ENCODE measurements around the gene C2CD4D. TPM values are rescaled to one million over a fixed set of nuclear protein-coding genes. Genes with fewer than 3 reads are reported as not detected.
A peak's percentile ranks its signal among the peaks of the same experiment; 100 is the strongest.

Gene C2CD4D
- total and polyA plus RNA-seq, 4 experiments from 2014 or later: 1.0 to 3.4 (median 1.5) TPM

- peak overlapping the region; percentile 75 for H3K27ac ChIP-seq (ENCODE audit: low read depth, low read length)
- H3K36me3 ChIP-seq (ENCODE audit: insufficient read depth, low read length): no peaks in the 10 kb centered on the region
- peaks cover 0 to 3% (median 0%) of the 10 kb centered on the region in 8 donors for H3K9me3 Mint-ChIP-seq
- peaks cover 40 to 84% (median 67%) of the 10 kb centered on the region in 4 donors for H3K4me1 Mint-ChIP-seq
- H3K4me3 Mint-ChIP-seq: peak overlapping the region; percentile 73 to 97 (median 93)
- ChIA-PET CTCF (ENCODE audit: partially characterized antibody) (interaction anchor here (1.1 to 5.7 kb wide), 4 partner anchors 10 to 243 kb away, joined by 3 to 69 read pairs (median 20); partner anchors contain the start of gene MRPL9), POLR2A (ENCODE audit: partially characterized antibody) (interaction anchor here (0.7 to 7.5 kb wide), 13 partner anchors 8 to 393 kb away, joined by 3 to 127 read pairs (median 5); partner anchors contain the start of genes RORC, S100A10, TDRKH and THEM4)
- no peaks in the 10 kb centered on the region for H3K27me3 ChIP-seq (ENCODE audit: insufficient read depth, low read length)
- H3K36me3 Mint-ChIP-seq: peaks cover 0 to 7% of the 10 kb centered on the region in 2 donors
- no peaks in the 10 kb centered on the region for H3K27me3 Mint-ChIP-seq
- H3K9me3 ChIP-seq (ENCODE audit: control insufficient read depth in 1 of 2, low read length in 2 of 2): no peaks in the 10 kb centered on the region
- DNase-seq: no peak
- peaks cover 73% of the 10 kb centered on the region for H3K4me1 ChIP-seq (ENCODE audit: insufficient read depth, low read length)
- intact Hi-C loops (cut with micrococcal nuclease): loop anchor here (1.0 to 5.0 kb wide), 7 partner anchors 69 to 381 kb away; partner anchors contain the start of genes MRPL9, POGZ, SNX27 and THEM4
- H3K4me3 ChIP-seq (ENCODE audit: low read length in 2 of 2): peak overlapping the region; percentile 24 to 83
- peak overlapping the region; percentile 87 to 99 (median 97) for H3K27ac Mint-ChIP-seq
Measured at GRCh38 chr1:151837884-151838221, 1.8 kb downstream of the C2CD4D start.

GRCh38 chr1:151837197-151837596 is 2.4 kb downstream of the C2CD4D start:
- POLR2A ChIA-PET (ENCODE audit: partially characterized antibody): interaction anchor here (0.6 to 7.5 kb wide), 15 partner anchors 16 to 1698 kb away, joined by 3 to 127 read pairs (median 4); partner anchors contain the start of genes MRPL9, TDRKH and THEM4
- no peaks in the 10 kb centered on the region for H3K27me3 ChIP-seq (ENCODE audit: insufficient read depth, low read length)
- Mint-ChIP-seq H3K36me3 (peaks cover 0 to 7% of the 10 kb centered on the region in 2 donors), H3K27ac (peak overlapping the region; percentile 87 to 99 (median 97)), H3K4me3 (peak overlapping the region; percentile 73 to 97 (median 93)), H3K9me3 (peaks cover 0 to 3% (median 0%) of the 10 kb centered on the region in 8 donors), H3K27me3 (no peaks in the 10 kb centered on the region), H3K4me1 (peaks cover 44 to 91% (median 72%) of the 10 kb centered on the region in 4 donors)
- H3K9me3 ChIP-seq (ENCODE audit: control insufficient read depth in 1 of 2, low read length in 2 of 2): no peaks in the 10 kb centered on the region
- CTCF ChIA-PET (ENCODE audit: partially characterized antibody): interaction anchor here (0.7 to 5.7 kb wide), 30 partner anchors 9 to 393 kb away, joined by 3 to 69 read pairs (median 6); partner anchors contain the start of genes MRPL9 and TDRKH
- H3K4me1 ChIP-seq (ENCODE audit: insufficient read depth, low read length): peaks cover 80% of the 10 kb centered on the region
- DNase-seq: peak in 4 of 5 donors; percentile 35 to 73 (median 42)
- intact Hi-C loops (cut with micrococcal nuclease): loop anchor here (5.0 kb wide), 5 partner anchors 70 to 380 kb away; partner anchors contain the start of genes POGZ, SNX27 and THEM4
- no peaks in the 10 kb centered on the region for H3K36me3 ChIP-seq (ENCODE audit: insufficient read depth, low read length)
- H3K27ac ChIP-seq (ENCODE audit: low read depth, low read length): peak overlapping the region; percentile 75
- peak overlapping the region; percentile 24 to 83 for H3K4me3 ChIP-seq (ENCODE audit: low read length in 2 of 2)

GRCh38 chr1:151835596-151835995 is 4.0 kb downstream of the C2CD4D start:
- peaks cover 93% of the 10 kb centered on the region for H3K4me1 ChIP-seq (ENCODE audit: insufficient read depth, low read length)
- no peaks in the 10 kb centered on the region for H3K27me3 Mint-ChIP-seq
- intact Hi-C loops (cut with micrococcal nuclease): loop anchor here (5.0 kb wide), 5 partner anchors 72 to 378 kb away; partner anchors contain the start of genes POGZ, SNX27 and THEM4
- no peaks in the 10 kb centered on the region for H3K27me3 ChIP-seq (ENCODE audit: insufficient read depth, low read length)
- peaks cover 0 to 7% of the 10 kb centered on the region in 2 donors for H3K36me3 Mint-ChIP-seq
- no peak overlapping the region for H3K27ac ChIP-seq (ENCODE audit: low read depth, low read length)
- peaks cover 51 to 92% (median 75%) of the 10 kb centered on the region in 4 donors for H3K4me1 Mint-ChIP-seq
- POLR2A ChIA-PET (ENCODE audit: partially characterized antibody): interaction anchor here (0.9 to 12.4 kb wide), 9 partner anchors 15 to 242 kb away, joined by 3 to 233 read pairs (median 8); partner anchors contain the start of genes MRPL9 and TDRKH
- H3K36me3 ChIP-seq (ENCODE audit: insufficient read depth, low read length): no peaks in the 10 kb centered on the region
- CTCF ChIA-PET (ENCODE audit: partially characterized antibody): interaction anchor here (0.6 to 5.7 kb wide), 31 partner anchors 8 to 495 kb away, joined by 3 to 69 read pairs (median 6); partner anchors contain the start of genes MRPL9, TDRKH and TUFT1
- H3K9me3 ChIP-seq (ENCODE audit: control insufficient read depth in 1 of 2, low read length in 2 of 2): no peaks in the 10 kb centered on the region
- H3K9me3 Mint-ChIP-seq: peaks cover 0 to 3% (median 0%) of the 10 kb centered on the region in 8 donors
- H3K4me3 ChIP-seq (ENCODE audit: low read length in 2 of 2): no peak overlapping the region
- DNase-seq: no peak
- peak overlapping the region in 5 of 7 donors; percentile 2 to 97 (median 44) for H3K27ac Mint-ChIP-seq
- peak overlapping the region in 1 of 8 donors; percentile 3 for H3K4me3 Mint-ChIP-seq

GRCh38 chr1:151834239-151834638 is 5.4 kb downstream of the C2CD4D start:
- peak overlapping the region; percentile 37 for H3K27ac ChIP-seq (ENCODE audit: low read depth, low read length)
- CTCF ChIA-PET (ENCODE audit: partially characterized antibody): interaction anchor here (0.5 to 5.7 kb wide), 14 partner anchors 12 to 390 kb away, joined by 3 to 69 read pairs (median 5); partner anchors contain the start of gene MRPL9
- H3K36me3 ChIP-seq (ENCODE audit: insufficient read depth, low read length): no peaks in the 10 kb centered on the region
- Mint-ChIP-seq H3K36me3 (peaks cover 0 to 2% of the 10 kb centered on the region in 2 donors), H3K27ac (peak overlapping the region; percentile 71 to 95 (median 90)), H3K27me3 (no peaks in the 10 kb centered on the region), H3K4me3 (peak overlapping the region in 4 of 8 donors; percentile 73 to 85 (median 82)), H3K4me1 (peaks cover 60 to 92% (median 75%) of the 10 kb centered on the region in 4 donors), H3K9me3 (peaks cover 0 to 5% (median 0%) of the 10 kb centered on the region in 8 donors)
- peaks cover 93% of the 10 kb centered on the region for H3K4me1 ChIP-seq (ENCODE audit: insufficient read depth, low read length)
- intact Hi-C loops (cut with micrococcal nuclease): no loop called here
- POLR2A ChIA-PET (ENCODE audit: partially characterized antibody): interaction anchor here (1.1 to 12.4 kb wide), 4 partner anchors 16 to 71 kb away, joined by 3 to 233 read pairs (median 6); partner anchors contain the start of gene MRPL9
- no peaks in the 10 kb centered on the region for H3K9me3 ChIP-seq (ENCODE audit: control insufficient read depth in 1 of 2, low read length in 2 of 2)
- no peak for DNase-seq
- H3K4me3 ChIP-seq (ENCODE audit: low read length in 2 of 2): no peak overlapping the region
- H3K27me3 ChIP-seq (ENCODE audit: insufficient read depth, low read length): no peaks in the 10 kb centered on the region

GRCh38 chr1:151833172-151833900 is 6.3 kb downstream of the C2CD4D start:
- H3K9me3 Mint-ChIP-seq: peaks cover 0 to 5% (median 0%) of the 10 kb centered on the region in 8 donors
- peaks cover 0 to 2% of the 10 kb centered on the region in 2 donors for H3K36me3 Mint-ChIP-seq
- ChIA-PET CTCF (ENCODE audit: partially characterized antibody) (interaction anchor here (1.0 to 5.7 kb wide), 8 partner anchors 11 to 238 kb away, joined by 3 to 69 read pairs (median 6); partner anchors contain the start of genes MRPL9 and TDRKH), POLR2A (ENCODE audit: partially characterized antibody) (interaction anchor here (0.7 to 12.4 kb wide), 4 partner anchors 16 to 59 kb away, joined by 3 to 233 read pairs (median 6); no protein-coding TSS in a partner anchor)
- Histone ChIP-seq H3K9me3 (ENCODE audit: control insufficient read depth in 1 of 2, low read length in 2 of 2) (no peaks in the 10 kb centered on the region), H3K27ac (ENCODE audit: low read depth, low read length) (peak overlapping the region; percentile 37), H3K4me3 (ENCODE audit: low read length in 2 of 2) (no peak overlapping the region), H3K27me3 (ENCODE audit: insufficient read depth, low read length) (no peaks in the 10 kb centered on the region), H3K4me1 (ENCODE audit: insufficient read depth, low read length) (peaks cover 96% of the 10 kb centered on the region), H3K36me3 (ENCODE audit: insufficient read depth, low read length) (no peaks in the 10 kb centered on the region)
- peak overlapping the region; percentile 73 to 85 (median 78) for H3K4me3 Mint-ChIP-seq
- intact Hi-C loops (cut with micrococcal nuclease): no loop called here
- no peaks in the 10 kb centered on the region for H3K27me3 Mint-ChIP-seq
- no peak for DNase-seq
- H3K27ac Mint-ChIP-seq: peak overlapping the region; percentile 90 to 95 (median 92)
- H3K4me1 Mint-ChIP-seq: peaks cover 64 to 96% (median 81%) of the 10 kb centered on the region in 4 donors

- Mint-ChIP-seq H3K9me3 (peaks cover 0 to 5% (median 0%) of the 10 kb centered on the region in 8 donors), H3K27me3 (no peaks in the 10 kb centered on the region), H3K36me3 (peaks cover 0 to 2% of the 10 kb centered on the region in 2 donors), H3K4me3 (peak overlapping the region; percentile 74 to 87 (median 81)), H3K27ac (peak overlapping the region; percentile 88 to 95 (median 93)), H3K4me1 (peaks cover 67 to 100% (median 85%) of the 10 kb centered on the region in 4 donors)
- no peak for DNase-seq
- Histone ChIP-seq H3K4me1 (ENCODE audit: insufficient read depth, low read length) (peaks cover 100% of the 10 kb centered on the region), H3K36me3 (ENCODE audit: insufficient read depth, low read length) (no peaks in the 10 kb centered on the region), H3K27ac (ENCODE audit: low read depth, low read length) (peak overlapping the region; percentile 34), H3K27me3 (ENCODE audit: insufficient read depth, low read length) (no peaks in the 10 kb centered on the region), H3K4me3 (ENCODE audit: low read length in 2 of 2) (no peak overlapping the region), H3K9me3 (ENCODE audit: control insufficient read depth in 1 of 2, low read length in 2 of 2) (no peaks in the 10 kb centered on the region)
- intact Hi-C loops (cut with micrococcal nuclease): no loop called here
- ChIA-PET POLR2A (ENCODE audit: partially characterized antibody) (interaction anchor here (1.2 to 12.4 kb wide), 3 partner anchors 15 to 69 kb away, joined by 3 to 233 read pairs (median 18); partner anchors contain the start of gene MRPL9), CTCF (ENCODE audit: partially characterized antibody) (interaction anchor here (0.6 to 5.7 kb wide), 6 partner anchors 16 to 237 kb away, joined by 3 to 69 read pairs (median 4); partner anchors contain the start of gene TDRKH)
Measured at GRCh38 chr1:151832318-151832980, 7.2 kb downstream of the C2CD4D start.
